BJ (cell line): ENCODE measurements around the gene EDEM2. TPM values are rescaled to one million over a fixed set of nuclear protein-coding genes. Genes with fewer than 3 reads are reported as not detected.

ENCODE experiments used
- CTCF ChIA-PET: fragments of 350-600 bp; formaldehyde crosslinking; extraction: SDS; loops from one replicate; lab custom pipeline; 2021; ENCODE audit warnings: antibody characterized with exemption, inconsistent platforms; lab: Yijun Ruan, JAX
- POLR2A ChIA-PET: fragments of 300-600 bp; sonication (Branson Sonifier 250); formaldehyde crosslinking; extraction: SDS; loops from one replicate; lab custom pipeline; 2021; ENCODE audit warnings: antibody characterized with exemption; lab: Charles Lee
- DNase-seq: peaks from one replicate; pipeline ENCODE4 v3.0.0-alpha.2; 2011; ENCODE audit warnings: low read depth
- H3K27me3 ChIP-seq: 2 replicates; pipeline ENCODE4 v1.6.0; 2011; ENCODE audit warnings: low read length; ENCODE audit not compliant: control insufficient read depth, insufficient read depth
- H3K36me3 ChIP-seq: 2 replicates; pipeline ENCODE4 v1.5.1; 2011; ENCODE audit warnings: low read length; ENCODE audit not compliant: control insufficient read depth, insufficient read depth
- H3K4me3 ChIP-seq: 2 replicates; pipeline ENCODE4 v1.5.1; 2011; ENCODE audit warnings: low read depth, mild to moderate bottlenecking, control low read depth, low read length
- CTCF ChIP-seq: IDR thresholded peaks from 2 replicates; pipeline ENCODE4 v1.5.1; 2011; ENCODE audit warnings: low read depth, mild to moderate bottlenecking, control low read depth, inconsistent platforms, low read length, moderate library complexity; ENCODE audit not compliant: insufficient read depth
- polyA plus RNA-seq: library from polyadenylated mRNA; depleted of rRNA; stranded (reverse); fragments of >200 nt; gene quantifications from 2 replicates; pipeline ENCODE4 v1.2.3, GENCODE V29; 2011

EDEM2 gene
- polyA plus RNA-seq, 1 experiment: 24.7 TPM

- POLR2A ChIA-PET: no interaction called here
- DNase-seq: no peak
- Histone ChIP-seq H3K4me3 (no peak overlapping the region), H3K36me3 (peaks cover 12% of the 10 kb centered on the region), H3K27me3 (no peaks in the 10 kb centered on the region)
- no peak for TF ChIP-seq CTCF
- CTCF ChIA-PET: interaction anchor here (0.7 to 1.6 kb wide), 4 partner anchors 12 to 146 kb away, joined by 3 to 7 read pairs (median 4); no protein-coding TSS in a partner anchor
These were observed 24.3 kb downstream of the EDEM2 start for GRCh38 chr20:35122756-35123405.

- peaks cover 10% of the 10 kb centered on the region for H3K36me3 ChIP-seq
- no peak for TF ChIP-seq CTCF
- no peak overlapping the region for H3K4me3 ChIP-seq
- DNase-seq: no peak
- H3K27me3 ChIP-seq: no peaks in the 10 kb centered on the region
- POLR2A ChIA-PET: no interaction called here
- CTCF ChIA-PET: no interaction called here
These were observed 25.9 kb downstream of the EDEM2 start for GRCh38 chr20:35121186-35121585.

DNA sequence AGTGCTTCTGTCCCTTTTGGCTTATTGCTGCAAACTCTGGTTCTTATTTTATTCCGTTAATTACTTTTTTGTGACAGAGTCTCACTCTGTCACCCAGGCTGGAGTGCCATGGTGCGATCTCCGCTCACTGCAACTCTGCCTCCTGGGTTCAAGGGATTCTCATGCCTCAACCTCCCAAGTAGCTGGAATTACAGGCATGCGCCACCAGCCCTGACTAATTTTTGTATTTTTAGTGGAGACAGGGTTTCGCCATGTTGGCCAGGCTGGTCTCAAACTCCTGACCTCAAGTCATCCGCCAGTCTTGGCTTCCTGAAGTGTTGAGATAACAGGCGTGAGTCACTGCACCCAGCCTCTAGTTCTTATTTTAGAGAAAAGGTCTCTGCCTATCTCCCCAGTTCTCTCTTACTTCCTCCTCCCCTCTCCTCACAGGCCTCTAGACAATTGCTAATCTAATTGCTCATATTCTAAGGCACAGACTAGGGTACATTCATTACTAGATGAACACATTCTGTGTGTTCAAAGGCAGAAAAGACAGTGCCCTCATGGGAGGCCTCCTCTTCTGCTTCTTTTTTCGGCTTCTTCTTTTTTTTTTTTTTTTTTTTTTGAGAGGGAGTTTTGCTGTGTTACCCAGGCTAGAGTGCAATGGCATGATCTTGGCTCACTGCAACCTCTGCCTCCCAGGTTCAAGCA lies 27.0 kb downstream of the EDEM2 start:
- Histone ChIP-seq H3K36me3 (peaks cover 12% of the 10 kb centered on the region), H3K27me3 (no peaks in the 10 kb centered on the region), H3K4me3 (no peak overlapping the region)
- POLR2A ChIA-PET: no interaction called here
- CTCF ChIA-PET: interaction anchor here (1.5 kb wide), 1 partner anchor 21 kb away, joined by 3 read pairs; no protein-coding TSS in a partner anchor
- TF ChIP-seq CTCF: no peak
- no peak for DNase-seq

GRCh38 chr20:35117629-35118028 lies 29.5 kb downstream of the EDEM2 start:
- no peak for DNase-seq
- ChIA-PET CTCF (interaction anchor here (2.0 kb wide), 1 partner anchor 29 kb away, joined by 7 read pairs; the partner anchor contains the start of gene EDEM2), POLR2A (no interaction called here)
- TF ChIP-seq CTCF: no peak
- Histone ChIP-seq H3K4me3 (no peak overlapping the region), H3K36me3 (peaks cover 8% of the 10 kb centered on the region), H3K27me3 (no peaks in the 10 kb centered on the region)

DNA sequence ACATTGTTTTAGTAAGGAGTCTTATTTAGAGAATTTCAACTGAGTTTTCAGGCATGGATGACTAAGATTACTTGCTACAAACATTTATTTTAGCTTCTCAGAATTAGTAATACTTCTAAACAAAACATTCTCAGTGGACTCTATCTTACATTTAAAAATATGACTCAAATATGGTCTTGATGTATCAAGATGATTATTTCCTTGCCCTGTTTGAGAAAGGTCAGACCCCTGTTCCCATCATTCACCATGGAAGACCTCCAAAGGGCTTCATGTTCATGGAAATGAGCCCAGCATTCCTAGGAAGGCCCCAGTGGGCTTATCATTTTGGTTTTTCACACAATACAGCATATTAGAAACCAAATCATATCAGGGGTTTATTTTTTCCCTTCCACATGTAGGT lies 29.9 kb downstream of the EDEM2 start:
- H3K4me3 ChIP-seq: no peak overlapping the region
- no peak for DNase-seq
- ChIA-PET POLR2A (interaction anchor here (0.5 kb wide), 1 partner anchor 56 kb away, joined by 5 read pairs; no protein-coding TSS in a partner anchor), CTCF (no interaction called here)
- H3K27me3 ChIP-seq: no peaks in the 10 kb centered on the region
- no peak for TF ChIP-seq CTCF
- peaks cover 8% of the 10 kb centered on the region for H3K36me3 ChIP-seq
